GM15510 (cell line): ENCODE measurements around the gene ACCS.

Experiments used
- POLR2A ChIP-seq: IDR thresholded peaks from 3 replicates; pipeline ENCODE4 v1.6.1; 2011; ENCODE audit warnings: borderline replicate concordance; ENCODE audit not compliant: insufficient read length; ENCODE audit errors: extremely low read depth

The ACCS gene

GRCh38 chr11:44031549-44031948, 34.5 kb upstream of the ACCS start:
- TF ChIP-seq POLR2A = no peak

GRCh38 chr11:44032299-44033085, 33.6 kb upstream of the ACCS start:
- TF ChIP-seq POLR2A = no peak

DNA sequence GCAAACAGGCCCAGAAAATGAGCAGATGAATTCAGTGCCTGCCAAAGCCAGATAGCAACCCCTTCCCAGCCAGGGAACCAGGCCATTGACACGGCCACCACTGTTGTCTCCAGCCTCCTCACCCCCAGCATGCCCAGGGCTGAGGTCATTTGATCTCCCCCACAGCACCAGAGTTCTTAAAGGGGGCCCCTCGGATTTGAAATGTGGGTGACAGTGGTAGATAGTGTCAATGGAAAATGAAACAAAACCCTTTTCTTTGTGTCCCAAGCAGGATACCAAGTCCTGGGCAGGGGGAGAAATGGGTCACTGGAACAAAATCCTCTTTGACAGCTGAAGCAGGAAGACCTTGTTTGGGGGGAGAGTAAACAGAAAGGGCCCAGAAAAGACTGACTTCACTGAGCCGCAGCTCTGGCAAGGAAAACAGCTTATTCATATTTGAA, 32.6 kb upstream of the ACCS start:
- TF ChIP-seq POLR2A = no peak

- no peak for TF ChIP-seq POLR2A
Measured at GRCh38 chr11:44033856-44034255, 32.2 kb upstream of the ACCS start.

DNA sequence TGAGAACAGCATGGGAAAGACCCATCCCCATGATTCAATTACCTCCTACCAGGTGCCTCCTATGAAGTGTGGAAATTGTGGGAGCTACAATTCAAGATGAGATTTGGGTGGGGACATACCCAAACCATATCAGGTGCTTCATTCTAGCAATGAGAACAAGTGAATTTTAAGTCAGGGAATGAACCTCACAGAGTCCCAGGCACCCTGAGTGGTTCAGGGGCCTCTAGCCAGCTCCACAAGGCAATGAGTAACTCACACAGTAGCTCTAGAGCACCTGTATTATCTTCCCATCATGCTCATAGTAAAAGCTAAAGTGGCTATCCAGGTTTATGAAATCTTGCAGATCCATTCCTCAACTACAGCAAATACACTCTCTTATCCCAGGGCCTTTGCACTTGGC, 31.4 kb upstream of the ACCS start:
- TF ChIP-seq POLR2A = no peak

- TF ChIP-seq POLR2A = no peak
Measured at GRCh38 chr11:44036811-44037657, 29.0 kb upstream of the ACCS start.

DNA sequence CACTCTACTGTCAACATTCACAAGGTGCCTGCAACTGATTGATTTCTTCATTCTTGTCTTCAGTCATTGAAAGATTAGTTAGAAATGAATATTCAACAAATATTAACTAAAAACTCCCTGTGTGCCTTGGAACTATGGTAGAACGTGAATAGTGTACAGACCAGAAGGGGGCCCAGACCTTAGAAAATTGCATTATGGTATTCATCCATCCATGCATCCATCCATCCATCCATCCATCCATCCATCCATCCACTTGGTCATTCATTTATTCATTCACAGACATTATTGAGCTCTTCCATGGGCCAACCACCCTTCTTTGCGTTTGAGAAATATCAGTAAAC, 28.4 kb upstream of the ACCS start:
- no peak for TF ChIP-seq POLR2A

GRCh38 chr11:44043157-44043556, 22.9 kb upstream of the ACCS start:
- no peak for TF ChIP-seq POLR2A

- TF ChIP-seq POLR2A = no peak
Measured at GRCh38 chr11:44046182-44046581, 19.9 kb upstream of the ACCS start.

GRCh38 chr11:44047298-44047697, 18.8 kb upstream of the ACCS start:
- no peak for TF ChIP-seq POLR2A

DNA sequence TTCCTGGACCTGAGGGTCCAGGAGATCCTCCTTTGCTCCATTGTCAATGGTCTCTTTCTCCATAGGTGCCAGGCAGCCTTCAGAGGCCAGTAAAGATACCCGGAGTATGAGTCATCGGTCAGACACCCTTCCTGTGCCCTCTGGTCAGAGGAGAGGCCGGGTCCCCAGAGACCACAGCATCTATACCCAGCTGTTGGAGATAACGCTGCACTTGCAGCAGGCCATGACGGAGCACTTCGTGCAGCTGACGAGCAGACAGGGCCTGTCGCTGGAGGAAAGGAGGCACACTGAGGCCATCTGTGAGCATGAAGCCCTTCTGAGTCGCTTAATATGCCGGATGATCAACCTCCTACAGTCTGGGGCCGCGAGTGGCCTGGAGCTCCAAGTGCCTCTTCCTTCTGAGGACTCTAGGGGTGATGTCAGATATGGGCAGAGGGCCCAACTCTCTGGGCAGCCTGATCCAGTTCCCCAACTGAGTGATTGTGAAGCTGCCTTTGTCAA, 18.1 kb upstream of the ACCS start, which contains the start of gene ACCSL:
Gene ACCSL, plus strand, starts transcription at position 51 of the 501 bp plus-strand sequence. Its CDS starts 56 bp downstream, at position 107.
- TF ChIP-seq POLR2A = no peak

DNA sequence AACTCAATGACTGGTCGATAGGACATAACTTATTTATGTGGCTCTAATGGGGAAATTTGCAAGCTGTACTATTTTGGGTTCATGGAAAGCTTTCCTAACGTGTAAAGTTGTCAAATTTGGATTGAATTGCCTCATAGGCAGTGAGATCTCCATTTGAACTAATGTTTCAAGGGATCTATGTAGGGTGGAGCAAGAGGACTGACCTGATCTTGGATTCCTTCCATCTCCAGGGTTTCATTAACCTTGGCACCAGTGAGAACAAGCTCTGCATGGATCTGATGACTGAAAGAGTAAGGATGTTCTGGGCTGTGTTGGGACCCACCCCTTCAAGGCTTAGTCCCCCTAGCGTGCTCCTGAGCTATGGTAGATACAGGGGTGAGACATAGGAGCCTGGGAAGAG, 16.2 kb upstream of the ACCS start:
- no peak for TF ChIP-seq POLR2A

- no peak for TF ChIP-seq POLR2A
Measured at GRCh38 chr11:44051171-44051570, 14.9 kb upstream of the ACCS start.

GRCh38 chr11:44057340-44057739, 8.7 kb upstream of the ACCS start:
- TF ChIP-seq POLR2A = no peak

DNA sequence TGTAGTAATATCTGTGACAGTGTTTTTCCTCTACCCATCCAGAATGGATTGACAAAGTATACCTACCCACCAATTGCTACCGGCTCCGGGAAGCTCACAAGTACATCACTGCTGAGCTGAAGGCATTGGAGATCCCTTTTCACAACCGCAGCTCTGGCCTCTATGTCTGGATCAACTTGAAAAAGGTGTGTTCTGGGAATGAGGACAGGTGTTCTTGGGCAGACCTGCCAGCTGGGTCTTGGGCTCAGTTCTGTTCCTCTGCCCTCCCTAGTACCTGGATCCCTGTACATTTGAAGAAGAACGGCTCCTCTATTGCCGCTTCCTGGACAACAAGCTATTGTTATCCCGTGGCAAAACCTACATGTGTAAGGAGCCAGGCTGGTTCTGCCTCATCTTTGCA, 7.8 kb upstream of the ACCS start:
- TF ChIP-seq POLR2A = no peak
